Choroid plexus epithelial cell (primary cell): Measurements from ENCODE around the gene INSC.

Source experiments
- DNase-seq: peaks from one replicate; pipeline ENCODE4 v3.0.0-alpha.2; 2010; ENCODE audit warnings: low read depth
- H3K4me3 ChIP-seq: 2 replicates; pipeline ENCODE4 v1.5.1; 2011; ENCODE audit warnings: low read depth, mild to moderate bottlenecking, control low read depth, low read length, moderate library complexity
- CTCF ChIP-seq: conservative IDR thresholded peaks from 2 replicates; pipeline ENCODE4 v1.5.1; 2011; ENCODE audit warnings: low read depth, mild to moderate bottlenecking, control low read depth, inconsistent platforms, low read length, moderate library complexity

The INSC gene

GRCh38 chr11:15190611-15191010 lies 75.9 kb downstream of the INSC start:
- no peak overlapping the region for H3K4me3 ChIP-seq
- TF ChIP-seq CTCF = no peak
- no peak for DNase-seq

DNA sequence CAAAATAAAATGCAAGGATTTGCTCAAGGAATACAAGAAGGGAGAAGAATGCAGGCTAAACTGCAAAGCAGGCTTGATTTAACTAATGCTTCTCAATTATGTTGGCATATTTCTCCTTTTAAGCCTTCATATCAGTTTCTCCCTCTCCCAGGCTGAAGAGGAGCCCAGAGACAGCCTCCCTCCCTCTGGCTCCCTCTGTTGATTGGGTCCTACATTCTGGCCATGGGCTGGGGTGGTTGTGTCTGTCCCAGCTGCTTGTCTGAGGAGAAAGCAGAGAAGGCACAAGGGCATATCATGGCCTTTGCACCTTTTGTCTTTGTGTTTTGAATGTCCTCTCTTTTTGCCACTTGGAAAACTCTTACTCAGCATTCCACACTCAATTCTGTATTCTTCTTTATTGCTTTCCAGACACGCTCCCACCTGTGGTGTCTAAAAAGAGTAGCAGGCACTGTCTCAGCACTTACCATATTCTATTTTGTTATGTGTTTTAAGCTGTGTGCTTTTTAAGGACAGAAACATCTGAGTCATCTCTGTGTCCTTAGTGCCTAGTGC lies 77.4 kb downstream of the INSC start:
- no peak for TF ChIP-seq CTCF
- no peak overlapping the region for H3K4me3 ChIP-seq
- DNase-seq = no peak

GRCh38 chr11:15194671-15195415 lies 80.1 kb downstream of the INSC start:
- DNase-seq = no peak
- no peak overlapping the region for H3K4me3 ChIP-seq
- no peak for TF ChIP-seq CTCF

DNA sequence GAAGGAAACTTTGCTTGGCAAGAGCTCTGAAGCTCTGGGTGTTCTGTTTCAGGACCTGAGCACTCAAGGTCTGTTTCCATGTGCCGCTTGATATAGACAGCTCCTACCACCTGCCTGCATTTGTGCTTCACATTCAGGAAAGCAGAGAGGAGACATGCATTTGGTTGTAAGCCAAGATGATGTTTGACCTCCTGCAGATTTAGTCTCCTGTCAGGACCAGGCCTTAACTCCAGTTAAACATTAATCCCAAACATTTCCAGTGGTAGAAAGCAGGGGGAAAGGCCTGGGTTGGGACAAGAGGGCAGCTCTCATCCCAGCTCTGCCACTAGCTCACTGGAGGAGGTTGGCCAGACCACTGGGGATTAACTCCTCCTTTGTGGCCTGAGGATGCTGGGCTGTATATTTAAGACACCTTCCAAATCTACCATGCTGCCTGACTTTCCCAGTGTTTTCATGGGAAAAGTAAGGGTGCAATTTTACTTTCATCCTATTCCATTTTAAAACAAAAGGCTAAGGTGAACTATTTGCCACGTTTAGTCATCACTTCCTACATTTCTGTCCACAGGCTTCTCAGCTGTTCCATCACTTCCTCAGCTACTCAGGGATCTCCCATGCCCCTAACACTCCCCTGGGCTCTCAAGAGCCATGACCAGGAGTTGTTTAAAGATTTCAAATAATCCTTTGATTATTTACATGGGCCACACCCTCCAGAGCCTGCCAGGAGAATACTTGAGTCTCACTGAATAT lies 80.9 kb downstream of the INSC start:
- no peak overlapping the region for H3K4me3 ChIP-seq
- no peak for DNase-seq
- TF ChIP-seq CTCF = no peak

GRCh38 chr11:15196704-15197103 lies 82.0 kb downstream of the INSC start:
- no peak for DNase-seq
- TF ChIP-seq CTCF = no peak
- H3K4me3 ChIP-seq = no peak overlapping the region

- DNase-seq = no peak
- TF ChIP-seq CTCF = no peak
- H3K4me3 ChIP-seq = no peak overlapping the region
These were observed 83.0 kb downstream of the INSC start for GRCh38 chr11:15197696-15198095.
